ENCODE measurements around the gene SNX9. TPM values are rescaled to one million over a fixed set of nuclear protein-coding genes. Genes with fewer than 3 reads are reported as not detected.

SNX9 gene
- total and polyA plus RNA-seq, 3 donors from 2014 or later, result 26.0 to 32.6 (median 30.1) TPM

- no peak overlapping the region for H3K4me3 ChIP-seq
- no peak for DNase-seq
- peaks cover 41% of the 10 kb centered on the region for H3K4me1 ChIP-seq
- H3K27ac ChIP-seq, result peak overlapping the region; percentile 9 to 21
- TF ChIP-seq CTCF (IDR thresholded peaks at IDR 0.05), result no peak
- TF ChIP-seq POLR2A (IDR thresholded peaks at IDR 0.05), result no peak
- WGBS, 2 donors, result 64 to 82% methylated on average over 6 to 7 of the region's 7 CpGs
- H3K27me3 ChIP-seq, result no peaks in the 10 kb centered on the region
- intact Hi-C loops (cut with DNase I; ENCODE audit: low total_unique reads), result no loop called here
- H3K36me3 ChIP-seq (ENCODE audit: low read depth, missing control alignments), result no peaks in the 10 kb centered on the region
- no peaks in the 10 kb centered on the region for H3K9me3 ChIP-seq
Observed at GRCh38 chr6:157908369-157909281, 85.6 kb downstream of the SNX9 start.

GRCh38 chr6:157909282-157909664, 86.2 kb downstream of the SNX9 start:
- WGBS, 2 donors, result 70 to 77% methylated on average over 3 of the region's 3 CpGs
- TF ChIP-seq CTCF (IDR thresholded peaks at IDR 0.05) (no peak), POLR2A (IDR thresholded peaks at IDR 0.05) (no peak)
- H3K36me3 ChIP-seq (ENCODE audit: low read depth, missing control alignments), result no peaks in the 10 kb centered on the region
- peaks cover 41% of the 10 kb centered on the region for H3K4me1 ChIP-seq
- no peaks in the 10 kb centered on the region for H3K9me3 ChIP-seq
- H3K27ac ChIP-seq, result peak overlapping the region in 1 of 2 donors; percentile 9
- no peak overlapping the region for H3K4me3 ChIP-seq
- DNase-seq, result peak; percentile 53
- H3K27me3 ChIP-seq, result no peaks in the 10 kb centered on the region
- intact Hi-C loops (cut with DNase I; ENCODE audit: low total_unique reads), result no loop called here

- H3K27ac ChIP-seq, result peak overlapping the region; percentile 70 to 87
- peaks cover 41% of the 10 kb centered on the region for H3K4me1 ChIP-seq
- H3K27me3 ChIP-seq, result no peaks in the 10 kb centered on the region
- H3K4me3 ChIP-seq, result no peak overlapping the region
- 66 to 74% methylated on average over 9 of the region's 9 CpGs for WGBS, 2 donors
- H3K36me3 ChIP-seq (ENCODE audit: low read depth, missing control alignments), result no peaks in the 10 kb centered on the region
- intact Hi-C loops (cut with DNase I; ENCODE audit: low total_unique reads), result no loop called here
- DNase-seq, result no peak
- TF ChIP-seq CTCF (IDR thresholded peaks at IDR 0.05) (no peak), POLR2A (IDR thresholded peaks at IDR 0.05) (no peak)
- no peaks in the 10 kb centered on the region for H3K9me3 ChIP-seq
Observed at GRCh38 chr6:157911278-157911677, 88.2 kb downstream of the SNX9 start.

GRCh38 chr6:157911786-157912185, 88.7 kb downstream of the SNX9 start:
- WGBS, 2 donors, result 35 to 64% methylated on average over 5 of the region's 5 CpGs
- no peaks in the 10 kb centered on the region for H3K27me3 ChIP-seq
- no peak overlapping the region for H3K4me3 ChIP-seq
- no peak for DNase-seq
- peaks cover 41% of the 10 kb centered on the region for H3K4me1 ChIP-seq
- no peaks in the 10 kb centered on the region for H3K9me3 ChIP-seq
- no peak for TF ChIP-seq CTCF (IDR thresholded peaks at IDR 0.05)
- TF ChIP-seq POLR2A (IDR thresholded peaks at IDR 0.05), result no peak
- H3K27ac ChIP-seq, result peak overlapping the region; percentile 70 to 87
- no peaks in the 10 kb centered on the region for H3K36me3 ChIP-seq (ENCODE audit: low read depth, missing control alignments)
- intact Hi-C loops (cut with DNase I; ENCODE audit: low total_unique reads), result no loop called here
